ENCODE results near the gene EIF4G1. TPM values are rescaled to one million over a fixed set of nuclear protein-coding genes. Genes with fewer than 3 reads are reported as not detected.
A peak's percentile ranks its signal among the peaks of the same experiment; 100 is the strongest.
"Not testable (repeated sequence)": the region's sequence is repeated elsewhere in the genome, so short reads cannot be mapped to it uniquely, and the experiment has no call there.

The EIF4G1 gene
- total RNA-seq, 2 donors from 2014 or later: 146 to 213 TPM

DNA sequence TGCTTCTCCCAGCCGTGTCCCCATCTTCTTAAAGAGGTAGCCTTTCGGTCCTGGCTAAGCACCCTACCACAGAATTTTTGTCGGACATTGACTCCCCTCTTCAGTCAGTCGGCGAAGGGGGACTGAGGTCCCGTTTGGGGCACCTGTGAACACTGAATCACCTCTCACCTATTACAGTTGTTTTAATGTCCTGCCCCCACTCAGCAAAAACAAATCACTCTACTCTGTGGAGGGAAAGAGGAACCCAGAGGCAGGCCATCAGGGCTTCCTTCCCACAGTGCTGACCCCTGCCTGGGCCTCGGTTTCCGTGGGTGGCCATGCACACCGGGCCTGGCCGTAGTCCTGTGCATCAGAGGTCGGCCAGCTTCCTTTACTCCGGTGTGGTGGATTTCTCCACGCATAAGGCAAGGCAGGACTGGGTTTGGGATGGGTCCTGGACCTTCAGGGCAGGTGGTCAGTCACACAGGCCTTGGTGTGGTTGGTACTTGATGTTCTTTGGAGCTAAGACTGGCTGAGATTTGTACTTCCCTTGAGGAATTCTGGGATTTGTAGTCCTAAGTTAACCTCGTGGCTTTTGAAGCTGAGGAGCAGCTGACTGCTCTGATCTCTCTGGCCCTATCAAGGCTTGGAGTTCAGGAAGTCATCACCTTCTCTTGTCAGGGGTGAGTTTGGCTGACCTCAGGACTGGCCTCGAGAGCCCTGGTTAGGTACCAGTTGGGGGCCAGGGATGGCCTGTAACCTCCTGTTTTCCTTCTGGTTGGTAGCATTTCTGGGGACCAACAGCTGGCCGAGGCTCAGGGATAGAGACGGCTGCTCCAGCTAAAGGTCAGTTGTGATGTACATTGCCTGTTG, 22.4 kb downstream of the EIF4G1 start:
- Histone ChIP-seq H3K27me3 (no peaks in the 10 kb centered on the region), H3K36me3 (replicated peaks in 1 of 2; ENCODE audit: insufficient read depth in 1 of 2, low read depth in 2 of 2) (peaks cover 9 to 25% of the 10 kb centered on the region in 2 donors), H3K27ac (peak overlapping the region; percentile 95 to 98 (median 96)), H3K4me1 (peaks cover 28% of the 10 kb centered on the region), H3K9me3 (no peaks in the 10 kb centered on the region), H3K4me3 (peak overlapping the region; percentile 55 to 87)
- DNase-seq (peak in 2 of 4 donors; percentile 37 to 45), ATAC-seq (peak; percentile 27)
- TF ChIP-seq POLR2A (IDR thresholded peaks at IDR 0.05) (peak in 1 of 3 donors; percentile 11), CTCF (IDR thresholded peaks at IDR 0.05) (no peak)
- WGBS, 2 donors: 13 to 23% methylated on average over 10 to 17 of the region's 17 CpGs
- intact Hi-C loops (cut with DNase I): no loop called here

GRCh38 chr3:184337399-184337714, 23.0 kb downstream of the EIF4G1 start, which contains the start of gene FAM131A:
FAM131A (plus strand) TSS chr3:184337600; CDS start chr3:184337631, 31 bp downstream.
- peak within 1 kb of the TSS; percentile 95 to 98 (median 96) for H3K27ac ChIP-seq
- peaks cover 32% of the 10 kb centered on the region for H3K4me1 ChIP-seq
- no peak for TF ChIP-seq POLR2A (IDR thresholded peaks at IDR 0.05)
- no peak for TF ChIP-seq CTCF (IDR thresholded peaks at IDR 0.05)
- H3K4me3 ChIP-seq: peak within 1 kb of the TSS; percentile 55 to 87
- WGBS, 2 donors: 58 to 74% methylated on average over 5 to 6 of the region's 6 CpGs
- no peaks in the 10 kb centered on the region for H3K9me3 ChIP-seq
- peaks cover 3 to 20% of the 10 kb centered on the region in 2 donors for H3K36me3 ChIP-seq (replicated peaks in 1 of 2; ENCODE audit: insufficient read depth in 1 of 2, low read depth in 2 of 2)
- ATAC-seq (no peak), DNase-seq (no peak)
- no peaks in the 10 kb centered on the region for H3K27me3 ChIP-seq
- intact Hi-C loops (cut with DNase I): no loop called here

DNA sequence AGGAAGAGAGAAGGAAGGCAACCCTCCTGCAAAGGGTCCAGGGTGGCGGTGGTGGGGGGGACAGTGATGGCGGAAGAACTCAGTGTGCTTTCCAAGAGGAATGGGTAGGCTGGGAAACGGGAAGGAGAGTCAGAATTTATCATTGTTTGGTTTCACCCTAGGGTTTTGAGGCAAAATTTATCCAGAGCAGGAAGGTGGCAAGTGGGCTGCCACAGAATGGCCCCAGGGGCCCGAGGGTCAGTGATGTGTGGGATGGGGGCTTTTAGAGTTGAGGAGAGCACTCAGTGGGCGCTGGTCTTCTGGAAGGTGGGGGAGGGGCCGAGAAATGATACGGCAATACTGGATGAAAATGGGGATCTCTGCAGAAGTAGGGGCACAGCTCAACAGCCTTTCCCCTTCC, 23.6 kb downstream of the EIF4G1 start:
- Histone ChIP-seq H3K36me3 (replicated peaks in 1 of 2; ENCODE audit: insufficient read depth in 1 of 2, low read depth in 2 of 2) (peaks cover 0 to 16% of the 10 kb centered on the region in 2 donors), H3K4me1 (peaks cover 32% of the 10 kb centered on the region), H3K9me3 (no peaks in the 10 kb centered on the region), H3K27me3 (no peaks in the 10 kb centered on the region), H3K4me3 (no peak overlapping the region), H3K27ac (peak overlapping the region in 2 of 4 donors; percentile 39 to 96)
- 62 to 65% methylated on average over 7 of the region's 7 CpGs for WGBS, 2 donors
- ATAC-seq (no peak), DNase-seq (no peak)
- intact Hi-C loops (cut with DNase I): no loop called here
- no peak for TF ChIP-seq CTCF (IDR thresholded peaks at IDR 0.05)
- TF ChIP-seq POLR2A (IDR thresholded peaks at IDR 0.05): no peak

DNA sequence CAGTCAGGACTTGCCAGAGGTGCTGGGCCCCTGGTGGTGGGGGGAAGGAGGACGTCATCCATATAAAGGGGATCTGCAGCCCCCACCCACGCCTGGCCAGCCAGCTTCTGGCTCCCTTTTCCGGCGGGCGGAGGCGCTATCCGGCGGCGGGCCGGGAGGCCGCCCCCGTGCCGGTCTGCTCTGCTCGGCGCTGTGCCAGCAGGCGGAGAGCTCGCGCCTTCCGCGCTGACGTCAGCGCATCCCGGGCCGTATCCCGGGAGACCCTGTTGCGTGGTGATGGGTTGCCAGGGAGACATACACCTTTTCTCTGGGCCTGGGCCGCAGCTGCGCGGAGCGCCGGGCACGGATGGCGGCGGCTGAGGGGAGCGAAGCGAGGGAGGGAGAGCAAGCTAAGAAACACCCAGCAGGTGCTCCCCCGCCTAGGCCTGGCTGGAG, 24.1 kb downstream of the EIF4G1 start:
- peak; percentile 50 to 66 (median 63) for DNase-seq
- intact Hi-C loops (cut with DNase I): no loop called here
- peaks cover 32% of the 10 kb centered on the region for H3K4me1 ChIP-seq
- H3K36me3 ChIP-seq (replicated peaks in 1 of 2; ENCODE audit: insufficient read depth in 1 of 2, low read depth in 2 of 2): peaks cover 0 to 11% of the 10 kb centered on the region in 2 donors
- no peaks in the 10 kb centered on the region for H3K9me3 ChIP-seq
- TF ChIP-seq POLR2A (IDR thresholded peaks at IDR 0.05): no peak
- no peak overlapping the region for H3K4me3 ChIP-seq
- ATAC-seq: no peak
- H3K27me3 ChIP-seq: no peaks in the 10 kb centered on the region
- H3K27ac ChIP-seq: peak overlapping the region in 2 of 4 donors; percentile 39 to 96
- WGBS, 2 donors: 66 to 92% methylated on average over 11 to 36 of the region's 37 CpGs

GRCh38 chr3:184339001-184339400, 24.6 kb downstream of the EIF4G1 start:
- H3K27ac ChIP-seq: peak overlapping the region in 1 of 4 donors; percentile 96

DNA sequence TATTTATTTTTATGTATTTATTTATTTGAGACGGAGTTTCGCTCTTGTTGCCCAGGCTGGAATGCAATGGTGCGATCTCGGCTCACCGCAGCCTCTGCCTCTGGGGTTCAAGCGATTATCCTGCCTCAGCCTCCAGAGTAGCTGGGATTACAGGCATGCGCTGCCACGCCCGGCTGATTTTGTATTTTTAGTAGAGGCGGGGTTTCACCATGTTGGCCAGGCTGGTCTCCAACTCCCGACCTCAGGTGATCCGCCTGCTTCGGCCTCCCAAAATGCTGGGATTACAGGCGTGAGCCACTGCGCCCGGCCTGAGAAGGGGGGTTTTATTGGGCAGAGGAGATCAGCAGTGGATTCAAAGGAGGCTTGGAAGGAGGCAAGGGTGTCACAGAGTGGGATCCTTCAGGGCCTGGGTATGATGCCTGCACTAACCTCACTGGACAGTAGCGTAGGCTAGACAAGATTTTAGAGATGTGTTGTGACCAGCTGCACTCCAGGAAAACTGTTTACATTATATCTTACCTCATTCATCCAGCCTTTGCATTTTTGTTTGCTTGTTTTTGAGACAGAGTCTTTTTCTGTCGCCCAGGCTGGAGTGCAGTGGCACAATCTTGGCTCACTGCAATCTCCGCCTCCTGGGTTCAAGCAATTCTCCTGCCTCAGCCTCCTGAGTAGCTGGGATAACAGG, 25.2 kb downstream of the EIF4G1 start:
- DNase-seq; H3K27ac ChIP-seq; H3K4me3 ChIP-seq; ATAC-seq; H3K27me3 ChIP-seq; H3K36me3 ChIP-seq (replicated peaks in 1 of 2; ENCODE audit: insufficient read depth in 1 of 2, low read depth in 2 of 2); intact Hi-C loops (cut with DNase I); H3K9me3 ChIP-seq: not testable (repeated sequence)
- 93 to 94% methylated on average over 19 of the region's 19 CpGs for WGBS, 2 donors
- H3K4me1 ChIP-seq: peaks cover 32% of the 10 kb centered on the region

More at GRCh38 chr3:184339001-184339400, 24.6 kb downstream of the EIF4G1 start:
- ATAC-seq (no peak), DNase-seq (no peak)
- H3K4me3 ChIP-seq: no peak overlapping the region
- H3K4me1 ChIP-seq: peaks cover 32% of the 10 kb centered on the region
- H3K9me3 ChIP-seq: no peaks in the 10 kb centered on the region
- H3K36me3 ChIP-seq (replicated peaks in 1 of 2; ENCODE audit: insufficient read depth in 1 of 2, low read depth in 2 of 2): peaks cover 0 to 6% of the 10 kb centered on the region in 2 donors
- no peaks in the 10 kb centered on the region for H3K27me3 ChIP-seq
- intact Hi-C loops (cut with DNase I): no loop called here
- 72 to 79% methylated on average over 8 of the region's 8 CpGs for WGBS, 2 donors
- no peak for TF ChIP-seq CTCF (IDR thresholded peaks at IDR 0.05)
- no peak for TF ChIP-seq POLR2A (IDR thresholded peaks at IDR 0.05)
